ENCODE data around the gene CLEC18B.
"Not testable (repeated sequence)": the region's sequence is repeated elsewhere in the genome, so short reads cannot be mapped to it uniquely, and the experiment has no call there.

CLEC18B gene

DNA sequence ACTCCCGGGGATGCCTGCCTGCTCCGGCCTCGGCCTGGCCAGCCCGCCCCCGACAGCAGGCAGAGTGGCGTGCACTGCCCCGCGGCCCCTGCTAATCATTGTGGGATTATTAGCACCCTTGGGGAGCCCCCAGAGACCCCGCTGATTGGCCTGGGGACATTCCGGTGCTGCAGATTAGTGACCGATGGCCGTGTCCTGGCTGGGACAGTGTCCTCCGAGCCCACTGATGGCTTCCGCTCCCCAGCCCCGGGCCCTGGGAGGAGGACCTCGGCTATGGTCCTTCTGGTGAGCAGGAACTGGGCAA lies 156 bp upstream of the CLEC18B start:
- DNase-seq (ENCODE audit: low read depth); H3K4me3 ChIP-seq (ENCODE audit: control insufficient read depth, low read depth, low read length): not testable (repeated sequence)

DNA sequence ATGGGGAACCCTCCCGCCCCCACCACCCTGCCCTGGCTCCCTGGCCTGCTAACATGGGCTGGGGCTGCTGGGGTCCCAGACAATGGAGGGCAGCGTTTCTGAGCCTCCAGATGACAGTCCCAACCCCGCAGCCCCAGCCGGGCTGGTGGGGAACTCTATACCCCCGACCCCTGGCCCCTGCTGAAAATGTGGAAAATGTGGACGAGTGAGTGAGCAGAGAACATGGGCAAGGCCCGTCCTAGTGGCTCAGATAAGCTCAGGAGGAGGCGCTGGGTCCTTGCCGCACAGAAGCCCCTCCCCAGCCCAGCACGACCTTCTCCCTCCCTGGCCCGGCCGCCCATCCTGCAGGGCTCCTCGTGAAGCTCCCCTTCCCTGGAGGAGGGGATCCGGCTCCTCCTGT lies 1.5 kb downstream of the CLEC18B start:
- not testable (repeated sequence) for H3K4me3 ChIP-seq (ENCODE audit: control insufficient read depth, low read depth, low read length); DNase-seq (ENCODE audit: low read depth)

DNA sequence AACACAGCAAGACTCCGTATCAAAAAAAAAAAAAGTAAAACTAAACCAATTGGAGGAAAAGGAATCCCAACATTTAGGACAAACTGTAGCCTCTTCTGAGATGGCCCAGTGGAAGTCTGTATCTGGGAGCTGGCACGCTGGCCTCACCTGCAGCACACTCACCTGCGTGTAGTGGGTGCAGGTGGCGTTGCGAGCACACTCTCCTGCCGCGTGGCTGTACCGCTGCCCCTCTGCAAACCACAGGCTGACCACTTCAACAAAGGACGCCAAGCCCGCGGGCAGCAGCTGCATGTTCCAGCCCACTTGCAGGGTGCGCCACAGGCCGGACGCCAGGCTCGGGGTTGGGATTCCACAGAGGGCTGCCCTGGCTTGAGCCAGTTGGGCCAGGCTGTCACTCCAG lies 3.4 kb downstream of the CLEC18B start:
- not testable (repeated sequence) for H3K4me3 ChIP-seq (ENCODE audit: control insufficient read depth, low read depth, low read length); DNase-seq (ENCODE audit: low read depth)

DNA sequence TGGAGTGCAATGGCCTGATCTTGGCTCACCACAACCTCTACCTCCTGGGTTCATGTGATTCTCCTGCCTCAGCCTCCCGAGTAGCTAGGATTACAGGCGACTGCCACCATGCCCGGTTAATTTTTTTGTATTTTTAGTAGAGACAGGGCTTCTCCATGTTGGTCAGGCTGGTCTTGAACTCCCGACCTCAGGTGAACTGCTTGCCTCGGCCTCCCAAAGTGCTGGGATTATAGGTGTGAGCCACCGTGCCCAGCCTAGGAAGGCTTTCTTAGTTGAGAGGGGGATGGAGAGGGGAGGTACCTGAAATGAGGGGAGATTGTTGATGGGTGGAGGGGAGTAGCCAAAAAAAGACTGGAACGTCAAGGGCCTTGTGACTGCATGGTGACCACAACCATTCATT lies 7.4 kb downstream of the CLEC18B start:
- not testable (repeated sequence) for DNase-seq (ENCODE audit: low read depth); H3K4me3 ChIP-seq (ENCODE audit: control insufficient read depth, low read depth, low read length)

DNA sequence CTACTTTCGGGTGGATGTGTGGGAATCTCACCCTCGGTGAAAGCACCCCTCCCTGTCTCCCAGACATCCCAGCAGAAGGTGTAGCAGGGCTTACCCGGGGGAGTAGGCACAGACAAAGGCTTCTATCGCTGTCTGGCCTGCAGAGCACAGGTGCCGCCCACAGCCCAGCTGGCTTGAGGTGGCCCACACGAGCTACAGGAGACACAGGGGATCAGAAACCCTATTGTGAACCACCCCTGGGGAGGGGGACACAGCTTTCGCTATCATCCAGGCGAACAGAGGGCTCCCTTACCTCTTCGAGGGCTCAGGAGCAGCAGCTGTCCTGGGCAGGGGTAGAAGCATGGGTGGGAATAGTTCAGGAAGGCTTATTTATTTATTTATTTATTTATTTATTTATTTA lies 7.8 kb downstream of the CLEC18B start:
- H3K4me3 ChIP-seq (ENCODE audit: control insufficient read depth, low read depth, low read length); DNase-seq (ENCODE audit: low read depth): not testable (repeated sequence)

DNA sequence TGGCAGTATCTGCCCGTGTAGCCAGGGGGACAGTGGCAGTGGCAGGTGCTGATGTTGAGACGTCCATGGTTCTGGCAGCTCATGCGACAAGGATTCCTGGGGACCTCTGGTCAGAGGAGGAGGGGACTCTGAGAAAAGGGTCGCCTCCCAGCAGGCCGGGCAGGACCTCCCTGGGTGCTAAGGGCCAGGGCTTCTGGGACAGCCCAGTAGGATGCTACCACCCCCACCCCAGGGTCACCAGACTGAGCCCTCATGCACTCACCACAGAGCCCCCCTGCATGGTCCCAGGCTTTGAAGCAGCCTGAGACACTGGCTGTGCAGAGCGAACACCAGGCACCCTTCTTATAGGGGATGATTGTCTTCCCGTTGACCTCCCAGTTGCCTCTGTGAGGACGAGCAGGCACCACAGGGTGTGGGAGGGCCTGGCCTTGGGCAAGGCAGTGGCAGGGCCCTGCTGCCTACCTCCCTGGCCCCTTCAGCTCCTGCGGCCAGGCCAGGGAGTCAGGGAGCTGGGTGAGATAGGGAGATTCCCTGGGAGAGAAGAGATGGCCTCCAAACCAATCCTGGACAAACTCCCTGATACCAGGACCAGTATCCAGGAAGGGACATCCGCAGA lies 8.4 kb downstream of the CLEC18B start:
- DNase-seq (ENCODE audit: low read depth), result not testable (repeated sequence)

DNA sequence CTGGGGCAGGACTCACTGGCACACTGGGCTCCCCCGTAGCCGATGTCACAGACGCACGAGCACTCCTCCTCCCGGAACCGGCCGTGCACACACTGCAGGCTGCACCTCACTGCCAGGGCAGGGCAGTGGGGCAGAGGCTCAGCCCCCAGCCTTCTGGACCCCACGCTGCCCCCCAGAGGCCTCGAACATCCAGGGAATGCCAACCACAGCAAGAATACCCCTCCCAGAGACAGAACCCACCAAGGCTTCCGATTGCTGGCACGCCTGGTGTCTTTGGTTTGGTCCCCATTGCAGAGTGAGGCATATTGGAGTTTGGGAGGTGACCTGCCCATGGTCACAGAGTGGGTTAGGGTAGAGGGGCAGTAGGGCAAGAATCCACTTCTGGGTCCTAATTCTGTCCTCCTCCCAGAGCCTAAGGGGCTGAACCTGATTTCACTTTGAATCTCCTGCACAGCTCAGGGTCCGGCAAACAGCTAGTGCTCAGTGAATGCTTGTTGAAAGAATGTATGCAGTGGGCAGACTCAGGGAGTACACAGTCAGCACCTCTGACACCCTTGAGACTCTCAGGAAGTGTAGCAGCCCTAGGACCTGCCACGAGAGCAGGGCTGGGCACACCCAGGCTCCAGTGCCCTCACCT lies 9.0 kb downstream of the CLEC18B start:
- DNase-seq (ENCODE audit: low read depth), result not testable (repeated sequence)

More for the DNA sequence above, 8.4 kb downstream of the CLEC18B start:
- not testable (repeated sequence) for H3K4me3 ChIP-seq (ENCODE audit: control insufficient read depth, low read depth, low read length)

DNA sequence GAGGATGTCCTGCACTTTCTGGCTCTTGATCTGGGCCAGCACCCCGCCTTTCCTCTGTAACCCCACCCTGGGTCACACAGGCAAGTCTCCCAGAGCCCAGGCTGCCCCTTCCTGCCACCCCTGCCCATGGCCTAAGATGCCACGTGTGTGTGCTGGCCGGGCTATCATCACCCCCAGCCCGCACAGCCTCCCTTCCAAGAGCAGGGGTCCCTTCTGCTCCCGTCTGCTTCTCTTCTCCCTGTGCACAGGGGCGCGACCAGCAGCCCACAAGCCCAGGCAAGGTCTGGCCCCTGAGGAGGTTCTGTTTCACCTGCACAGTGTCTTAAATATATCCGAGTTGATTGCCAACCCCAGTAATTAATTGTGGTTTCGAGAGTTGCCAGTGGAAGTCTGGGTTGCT lies 10.3 kb downstream of the CLEC18B start:
- H3K4me3 ChIP-seq (ENCODE audit: control insufficient read depth, low read depth, low read length), result not testable (repeated sequence)

More for the DNA sequence above, 9.0 kb downstream of the CLEC18B start:
- H3K4me3 ChIP-seq (ENCODE audit: control insufficient read depth, low read depth, low read length), result not testable (repeated sequence)

DNA sequence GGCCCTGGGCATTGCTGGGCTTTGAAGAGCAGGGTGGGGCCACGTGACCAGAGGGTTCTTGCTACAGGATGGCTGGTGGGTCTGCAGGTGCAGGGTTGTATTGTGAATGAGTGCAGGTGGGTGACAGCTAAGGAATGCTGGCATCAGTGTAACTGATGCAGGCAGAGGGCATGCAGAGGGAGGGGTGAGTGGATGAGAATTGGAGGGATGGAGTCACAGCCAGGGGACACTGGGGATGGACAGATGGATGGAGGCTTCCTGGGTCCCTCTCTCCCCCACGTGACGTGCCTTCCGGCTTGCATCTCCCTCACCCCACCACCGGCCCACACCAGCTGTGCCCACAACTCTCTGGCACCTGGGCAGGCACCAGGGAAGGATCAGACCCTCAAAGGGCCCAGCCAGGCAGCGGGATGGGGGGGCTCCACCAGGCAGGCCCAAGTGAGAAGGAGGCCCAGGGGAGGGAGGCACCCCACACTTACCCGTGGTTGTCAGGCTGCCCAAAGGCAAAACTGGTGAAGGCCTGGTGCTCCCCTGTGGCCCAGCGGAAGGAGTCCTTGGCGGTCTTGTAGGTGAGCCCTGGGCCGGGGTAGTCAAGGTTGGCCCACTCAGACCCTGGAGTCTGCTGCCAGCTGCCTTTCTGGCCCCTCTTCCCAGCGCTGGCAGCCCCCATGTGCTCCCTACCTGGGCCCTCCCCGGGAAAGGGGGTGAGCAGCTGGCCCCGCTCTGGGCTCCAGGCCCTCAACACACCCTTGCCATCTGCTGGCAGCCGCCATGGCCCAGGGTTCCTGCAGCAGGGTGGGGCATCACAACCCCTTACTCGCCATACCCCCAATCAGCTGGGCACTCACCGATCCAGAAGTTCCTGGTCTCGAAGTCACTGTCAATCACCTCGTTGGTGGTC lies 11.0 kb downstream of the CLEC18B start:
- not testable (repeated sequence) for H3K4me3 ChIP-seq (ENCODE audit: control insufficient read depth, low read depth, low read length); DNase-seq (ENCODE audit: low read depth)

More for the DNA sequence above, 10.3 kb downstream of the CLEC18B start:
- not testable (repeated sequence) for DNase-seq (ENCODE audit: low read depth)

DNA sequence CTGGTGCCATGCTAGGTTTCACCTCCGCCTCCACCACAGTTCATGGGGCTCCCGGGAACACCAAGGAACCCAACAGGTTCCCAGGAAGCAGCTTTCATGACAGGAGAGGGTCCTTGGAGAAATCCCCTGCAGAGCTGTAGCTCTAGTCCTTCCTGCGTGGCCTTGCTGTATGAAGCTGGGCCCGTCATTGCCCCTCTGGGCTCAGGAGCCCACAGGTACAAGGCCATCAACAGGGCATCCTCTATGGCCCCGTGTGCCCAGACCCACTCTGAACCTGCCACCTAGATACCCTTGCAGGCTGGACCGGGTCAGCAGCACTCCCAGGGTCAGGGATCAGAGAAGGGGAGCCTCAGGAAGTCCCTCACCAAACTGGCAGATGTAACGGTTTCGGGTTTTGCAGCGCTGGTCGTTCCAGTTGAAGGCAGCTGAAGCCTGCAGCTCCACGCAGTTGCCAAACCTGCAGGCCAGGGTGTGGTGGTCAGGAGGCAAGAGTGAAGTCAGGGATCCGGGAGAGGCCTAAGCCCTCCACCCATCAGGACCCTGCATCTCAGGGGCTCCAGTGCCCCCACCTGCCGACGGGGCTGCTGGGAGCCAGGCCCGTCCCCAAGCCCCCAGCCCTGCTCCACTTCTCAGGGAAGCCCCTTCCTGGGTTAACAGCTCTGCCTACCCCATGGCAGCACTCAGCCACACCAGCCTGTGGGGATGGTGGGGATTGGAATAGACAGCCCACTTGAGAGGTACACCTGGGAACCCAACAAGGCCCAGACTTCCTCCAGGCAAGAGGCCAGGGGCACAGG lies 11.9 kb downstream of the CLEC18B start:
- not testable (repeated sequence) for H3K4me3 ChIP-seq (ENCODE audit: control insufficient read depth, low read depth, low read length); DNase-seq (ENCODE audit: low read depth)

DNA sequence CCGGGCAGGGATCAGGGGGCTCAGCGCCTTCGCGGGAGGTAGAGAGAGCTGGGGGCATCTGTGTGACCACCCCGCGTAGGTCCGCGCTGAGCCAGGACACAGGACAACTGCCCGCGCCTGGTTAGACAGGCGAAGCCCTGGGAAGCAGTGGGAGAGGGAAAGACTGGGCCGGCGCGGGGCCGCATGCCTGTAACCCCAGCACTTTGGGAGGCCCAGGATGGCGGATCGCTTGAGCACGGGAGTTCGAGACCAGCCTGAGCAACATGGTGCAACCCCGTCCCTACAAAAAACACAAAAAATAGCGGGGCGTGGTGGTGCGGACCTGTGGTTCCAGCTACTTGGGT lies 13.9 kb downstream of the CLEC18B start:
- not testable (repeated sequence) for DNase-seq (ENCODE audit: low read depth)
- H3K4me3 ChIP-seq (ENCODE audit: control insufficient read depth, low read depth, low read length), result peak overlapping the region; percentile 15

DNA sequence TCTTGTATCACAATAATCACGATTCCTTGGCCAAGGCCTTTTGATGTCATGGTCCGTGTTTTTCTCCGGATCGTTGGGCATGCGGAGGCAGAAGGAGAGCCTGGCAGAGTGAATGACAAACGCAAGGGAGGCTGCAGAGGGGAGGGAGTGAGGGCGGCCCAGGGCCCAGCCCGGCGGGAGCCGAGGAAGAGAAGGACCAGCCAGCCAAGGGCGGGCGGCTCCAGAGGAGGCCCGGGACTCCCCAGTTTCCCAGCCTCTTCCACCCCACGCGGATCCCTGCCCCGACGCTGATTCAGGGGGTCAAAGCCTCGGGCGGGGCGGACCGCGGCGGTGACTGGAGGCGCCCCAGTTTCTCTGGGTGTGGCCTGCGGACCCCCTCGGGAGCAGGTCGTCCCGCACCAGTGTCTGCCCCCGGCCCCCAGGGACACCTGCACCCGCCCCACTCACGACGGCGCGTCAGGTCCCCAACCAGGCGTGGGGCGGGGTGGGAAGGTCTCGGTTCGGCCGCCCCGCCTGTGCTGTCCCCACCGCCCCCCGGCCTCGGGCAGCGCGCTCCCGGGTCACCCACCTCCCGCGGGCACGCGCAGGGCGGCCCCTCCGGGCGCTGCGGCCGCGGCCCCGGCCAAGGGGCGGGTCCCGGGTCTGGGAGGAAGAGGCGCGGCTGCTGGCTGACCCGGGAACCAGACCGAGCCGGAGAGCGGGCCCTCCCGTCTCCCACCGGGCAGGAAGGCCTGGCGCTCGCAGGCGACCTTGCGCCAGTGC lies 14.5 kb downstream of the CLEC18B start:
- DNase-seq (ENCODE audit: low read depth); H3K4me3 ChIP-seq (ENCODE audit: control insufficient read depth, low read depth, low read length): not testable (repeated sequence)

DNA sequence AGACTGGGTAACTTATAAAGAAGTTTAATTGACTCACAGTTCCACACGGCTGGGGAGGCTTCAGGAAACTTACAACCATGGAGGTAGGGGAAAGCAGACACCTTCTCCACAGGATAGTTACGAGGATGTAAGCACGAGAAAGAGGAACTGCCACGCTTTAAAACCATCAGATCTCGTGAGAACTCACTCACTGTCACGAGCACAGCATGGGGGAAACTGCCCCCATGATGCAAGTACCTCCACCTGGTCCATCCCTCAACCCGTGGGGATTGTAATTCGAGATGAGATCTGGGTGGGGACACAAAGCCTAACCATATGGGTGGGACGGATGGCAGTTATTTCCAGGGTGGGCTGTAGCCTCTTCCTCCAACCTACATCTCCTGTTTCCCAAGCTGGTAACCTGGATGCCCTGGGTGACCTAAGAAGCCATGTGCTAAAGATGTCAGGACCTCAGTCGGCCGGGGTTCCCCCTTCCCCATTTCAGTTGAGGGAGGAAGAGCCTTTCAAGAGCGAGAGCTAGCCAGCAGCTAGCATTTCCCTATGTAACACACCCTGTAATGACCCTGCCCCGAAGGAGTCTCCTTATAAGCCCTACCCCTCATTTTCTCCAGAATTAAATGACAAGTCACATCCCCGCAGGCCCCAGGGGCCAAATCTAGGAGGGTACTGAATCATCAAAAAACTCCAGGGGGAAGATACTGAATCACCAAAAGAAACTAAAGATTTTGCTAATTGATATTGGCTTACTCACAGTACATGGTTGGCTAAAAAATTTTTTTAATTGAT lies 16.9 kb downstream of the CLEC18B start:
- H3K4me3 ChIP-seq (ENCODE audit: control insufficient read depth, low read depth, low read length); DNase-seq (ENCODE audit: low read depth): not testable (repeated sequence)

DNA sequence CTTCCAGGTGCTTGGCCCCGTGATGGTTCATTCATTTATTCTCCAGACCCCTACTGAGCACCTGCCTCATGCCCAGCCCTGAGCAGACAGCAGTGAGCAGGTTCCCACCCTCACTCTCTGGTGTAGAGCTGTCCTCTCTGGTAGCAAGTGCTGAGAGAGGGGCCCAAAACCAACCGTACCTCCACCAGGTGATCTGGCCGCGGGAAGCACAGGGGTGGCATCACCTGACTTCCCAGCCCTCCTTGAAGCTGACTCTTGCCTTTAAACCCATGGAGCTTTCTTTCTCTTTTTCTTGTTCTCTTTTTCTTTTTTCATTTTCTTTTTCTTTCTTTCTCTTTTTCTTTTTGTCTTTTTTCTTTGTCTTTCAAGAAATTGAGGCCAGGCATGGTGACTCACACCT lies 21.0 kb downstream of the CLEC18B start:
- not testable (repeated sequence) for DNase-seq (ENCODE audit: low read depth); H3K4me3 ChIP-seq (ENCODE audit: control insufficient read depth, low read depth, low read length)

DNA sequence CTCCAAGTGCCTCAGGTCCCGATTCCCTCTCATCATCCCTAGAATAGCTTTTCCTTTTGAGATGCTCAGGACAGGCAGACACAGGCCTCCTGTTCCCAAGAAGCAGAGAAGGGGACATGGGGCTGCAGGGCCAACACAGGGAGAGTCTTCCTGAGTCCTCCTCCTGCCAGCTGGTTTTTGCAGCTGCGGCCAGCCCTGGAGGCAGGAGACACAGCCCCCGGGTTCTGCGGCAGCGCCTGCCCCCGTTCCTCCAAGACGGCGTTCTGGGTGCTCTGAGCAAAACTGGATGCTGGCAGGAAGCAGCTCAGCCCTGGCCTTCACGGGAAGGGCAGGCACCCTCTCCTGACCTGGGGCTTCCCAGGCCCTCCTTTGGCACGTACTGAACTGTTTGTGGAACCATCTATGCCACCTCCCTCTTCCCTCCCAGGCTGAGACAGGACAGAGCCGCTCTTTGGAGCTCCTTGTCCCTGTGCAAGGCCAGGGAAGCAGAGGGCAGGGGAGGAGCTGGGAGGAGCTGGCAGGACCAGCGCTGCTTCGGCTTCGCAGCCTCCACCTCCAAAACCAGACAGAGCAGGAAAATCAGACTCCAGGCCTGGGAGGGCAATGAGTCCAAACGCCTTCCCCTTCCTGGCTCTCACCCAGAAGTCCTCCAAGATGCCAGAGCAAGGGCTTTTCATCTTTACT lies 22.9 kb downstream of the CLEC18B start:
- not testable (repeated sequence) for DNase-seq (ENCODE audit: low read depth); H3K4me3 ChIP-seq (ENCODE audit: control insufficient read depth, low read depth, low read length)

DNA sequence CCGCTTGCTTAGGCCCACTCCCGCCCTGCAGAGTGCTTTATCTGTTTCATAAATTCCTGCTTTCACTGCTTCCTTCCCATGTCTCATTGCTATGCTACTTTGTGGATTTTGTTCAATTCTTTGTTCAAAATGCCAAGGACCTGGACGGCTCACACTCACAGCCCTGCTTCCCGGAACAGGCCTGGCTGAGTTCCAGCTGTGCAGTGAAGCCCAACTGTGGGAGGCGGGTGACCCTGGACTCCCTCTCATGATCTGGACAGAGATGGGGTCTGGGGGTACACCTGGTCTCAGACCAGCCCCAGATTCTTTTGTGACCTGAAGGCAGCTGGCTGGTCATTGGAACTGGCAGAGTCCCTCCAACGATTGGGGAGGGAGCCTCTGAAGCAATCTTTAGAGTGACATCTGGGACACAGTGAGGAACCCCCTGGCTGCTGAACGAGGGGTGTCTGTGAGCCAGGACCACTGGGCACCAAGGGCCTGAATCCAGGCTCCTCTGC lies 24.7 kb downstream of the CLEC18B start:
- H3K4me3 ChIP-seq (ENCODE audit: control insufficient read depth, low read depth, low read length); DNase-seq (ENCODE audit: low read depth): not testable (repeated sequence)

DNA sequence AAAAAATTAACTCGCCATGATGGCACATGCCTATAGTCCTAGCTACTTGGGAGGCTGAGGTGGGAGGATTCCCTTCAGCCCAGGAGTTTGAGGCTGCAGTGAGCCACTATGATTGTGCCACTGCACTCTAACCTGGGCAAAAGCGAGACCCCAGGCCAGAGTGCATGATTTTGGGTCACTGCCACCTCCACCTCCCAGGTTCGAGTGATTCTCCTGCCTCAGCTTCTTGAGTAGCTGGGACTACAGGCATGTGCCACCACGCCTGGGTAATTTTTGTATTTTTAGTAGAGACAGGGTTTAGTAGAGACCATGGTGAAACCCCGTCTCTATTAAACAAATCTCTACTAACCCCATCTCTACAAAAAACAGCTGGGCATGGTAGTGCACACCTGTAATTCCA lies 26.7 kb downstream of the CLEC18B start:
- not testable (repeated sequence) for DNase-seq (ENCODE audit: low read depth); H3K4me3 ChIP-seq (ENCODE audit: control insufficient read depth, low read depth, low read length)
